Epithelial cell of esophagus (primary cell): ENCODE measurements around the gene RAPGEF6.

Experiments
- DNase-seq: peaks from one replicate; pipeline ENCODE4 v3.0.0; 2010; ENCODE audit warnings: low read depth
- H3K4me3 ChIP-seq: 2 replicates; pipeline ENCODE4 v1.5.1; 2011; ENCODE audit warnings: mild to moderate bottlenecking, low read length, control low read depth
- CTCF ChIP-seq: IDR thresholded peaks from 2 replicates; pipeline ENCODE4 v1.5.1; 2011; ENCODE audit warnings: low read depth, mild to moderate bottlenecking, low read length, control low read depth, inconsistent platforms; ENCODE audit not compliant: insufficient read depth; ENCODE audit errors: missing control alignments

Gene RAPGEF6

GRCh38 chr5:131441184-131441583 is 193.8 kb downstream of the RAPGEF6 start:
- TF ChIP-seq CTCF, result no peak
- peak; percentile 17 for DNase-seq

GRCh38 chr5:131436081-131436480 is 198.9 kb downstream of the RAPGEF6 start:
- no peak overlapping the region for H3K4me3 ChIP-seq
- no peak for DNase-seq
- no peak for TF ChIP-seq CTCF

More at GRCh38 chr5:131441184-131441583, 193.8 kb downstream of the RAPGEF6 start:
- H3K4me3 ChIP-seq, result no peak overlapping the region

GRCh38 chr5:131433109-131433508 is 201.9 kb downstream of the RAPGEF6 start:
- TF ChIP-seq CTCF, result no peak
- H3K4me3 ChIP-seq, result no peak overlapping the region
- no peak for DNase-seq

GRCh38 chr5:131431794-131432193 is 203.2 kb downstream of the RAPGEF6 start:
- DNase-seq, result no peak
- H3K4me3 ChIP-seq, result no peak overlapping the region
- TF ChIP-seq CTCF, result no peak

- H3K4me3 ChIP-seq, result no peak overlapping the region
- no peak for TF ChIP-seq CTCF
- no peak for DNase-seq
Measured at GRCh38 chr5:131430794-131431193, 204.2 kb downstream of the RAPGEF6 start.

- DNase-seq, result no peak
- TF ChIP-seq CTCF, result no peak
Measured at GRCh38 chr5:131426011-131426410, 209.0 kb downstream of the RAPGEF6 start.

GRCh38 chr5:131423056-131423455 is 212.0 kb downstream of the RAPGEF6 start:
- H3K4me3 ChIP-seq, result no peak overlapping the region
- no peak for DNase-seq
- TF ChIP-seq CTCF, result peak; percentile 26

More at GRCh38 chr5:131426011-131426410, 209.0 kb downstream of the RAPGEF6 start:
- H3K4me3 ChIP-seq, result no peak overlapping the region
